ENCODE data around the gene CFAP61.
A peak's percentile ranks its signal among the peaks of the same experiment; 100 is the strongest.
"Not testable (repeated sequence)": the region's sequence is repeated elsewhere in the genome, so short reads cannot be mapped to it uniquely, and the experiment has no call there.

Gene CFAP61

DNA sequence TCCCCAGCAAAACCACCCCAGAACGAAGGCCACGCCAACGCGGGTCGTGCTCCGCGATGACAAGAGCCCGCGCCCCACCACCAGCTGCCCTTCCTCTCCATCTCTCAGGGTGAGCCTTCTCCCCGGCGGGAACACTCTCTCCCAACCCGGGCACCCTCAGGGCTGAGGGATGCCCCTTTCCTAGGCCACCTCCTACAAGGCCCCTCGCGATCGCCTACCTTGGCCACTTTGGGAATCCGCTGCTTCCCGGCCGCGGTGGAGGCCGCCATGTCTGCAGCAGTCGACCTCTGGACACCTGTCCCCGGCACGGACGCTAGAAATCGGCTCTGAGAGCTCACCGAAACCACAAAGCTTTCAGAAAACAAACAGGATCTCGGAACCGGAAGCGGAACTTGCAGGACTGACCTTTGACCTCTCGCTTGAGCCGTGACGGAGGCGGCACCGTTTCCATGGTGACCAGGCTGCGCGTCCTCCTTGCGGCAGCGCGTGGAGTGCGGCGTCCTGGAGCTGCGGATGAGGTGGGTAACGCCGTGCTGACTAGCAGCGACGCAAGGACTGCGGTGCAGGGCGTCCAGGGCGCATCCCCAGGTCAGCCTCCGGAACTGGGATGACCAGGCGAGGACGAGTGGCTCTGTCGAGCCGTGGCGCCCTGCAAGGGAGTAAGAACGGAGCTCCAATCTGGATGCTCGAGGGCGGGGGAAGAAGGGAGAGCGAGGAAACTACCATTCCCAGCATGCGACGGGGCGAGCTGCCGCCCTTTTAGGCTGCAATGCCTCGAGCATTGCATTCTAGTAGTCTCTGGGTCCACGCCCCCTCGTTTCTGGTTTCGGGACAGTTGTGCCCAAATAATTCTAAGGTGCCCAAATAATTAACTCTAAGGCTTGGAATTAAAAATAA is at the start of gene CFAP61, which contains the start of gene CRNKL1:
Gene CFAP61, plus strand, starts transcription at position 459 of the 897 bp plus-strand sequence. CDS start 4,122 bp downstream, outside the sequence.
Gene CRNKL1, minus strand, starts transcription at position 393 of the 897 bp plus-strand sequence. Its CDS starts 124 bp downstream, at position 269.
- DNase-seq (ENCODE audit: low spot score): peak; percentile 98

DNA sequence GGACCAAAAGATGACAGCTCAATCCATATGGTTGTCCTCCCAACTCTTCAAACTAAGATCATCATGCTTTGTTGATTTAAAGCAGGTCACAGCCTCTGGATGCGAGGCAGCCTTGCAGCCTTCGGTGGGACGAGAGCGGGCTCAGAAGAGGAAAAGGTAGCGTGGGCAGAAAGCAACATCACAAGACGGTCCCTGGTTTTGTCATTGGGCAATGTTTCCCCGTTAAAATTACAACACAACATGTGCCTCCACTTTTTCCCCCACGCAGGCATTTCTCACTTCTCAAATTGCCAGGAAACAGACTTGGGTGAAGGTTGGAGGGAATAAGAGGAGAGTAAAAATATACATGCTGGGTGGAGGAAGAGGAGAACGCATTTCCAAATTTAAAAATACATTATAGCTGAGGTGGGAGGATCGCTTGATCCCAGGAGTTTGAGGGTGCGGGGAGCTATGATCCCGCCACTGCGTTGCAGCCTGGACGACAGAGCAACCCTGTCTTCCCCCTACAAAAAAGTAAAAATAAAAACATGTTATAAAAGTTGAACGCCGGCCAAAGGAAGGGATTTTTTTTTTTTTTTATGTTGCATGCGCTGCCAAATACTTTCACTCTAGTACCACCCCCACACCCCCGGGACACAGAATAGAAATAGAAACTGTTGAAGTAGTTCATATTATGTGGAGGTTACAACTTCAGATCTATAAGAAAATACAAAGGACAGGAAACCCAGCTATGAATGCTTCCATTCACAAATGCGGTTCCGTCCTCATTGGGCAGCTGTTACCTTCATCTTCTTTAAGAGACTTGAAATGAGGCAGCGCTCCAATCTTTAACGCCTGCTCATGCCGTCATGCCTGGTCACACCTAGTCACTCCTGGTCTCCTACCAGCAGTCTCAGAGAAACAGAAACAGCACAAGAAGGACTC is 49.0 kb upstream of the CFAP61 start:
- DNase-seq (ENCODE audit: low spot score): peak; percentile 91

GRCh38 chr20:20003955-20004322 is 48.4 kb upstream of the CFAP61 start:
- DNase-seq (ENCODE audit: low spot score): not testable (repeated sequence)

DNA sequence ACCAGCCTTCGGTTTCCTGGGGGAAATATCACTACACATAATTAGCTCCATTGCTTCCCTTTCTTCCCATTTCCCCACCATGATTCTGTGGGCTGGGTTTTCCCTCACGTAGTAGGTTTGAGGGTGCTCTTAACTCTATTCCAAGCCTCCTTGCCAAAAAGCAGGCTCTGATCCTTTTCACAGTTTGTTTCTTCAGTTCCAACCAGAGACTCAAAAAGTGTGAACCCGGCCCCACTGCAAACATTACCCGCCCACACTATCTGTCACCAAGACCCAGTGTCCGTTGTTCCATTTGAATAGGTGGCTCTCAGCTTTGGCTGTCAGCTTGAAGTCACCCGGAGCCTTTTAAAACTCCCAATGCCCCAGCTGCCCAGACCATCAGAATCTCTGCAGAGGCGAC is 47.0 kb upstream of the CFAP61 start:
- no peak for DNase-seq (ENCODE audit: low spot score)

DNA sequence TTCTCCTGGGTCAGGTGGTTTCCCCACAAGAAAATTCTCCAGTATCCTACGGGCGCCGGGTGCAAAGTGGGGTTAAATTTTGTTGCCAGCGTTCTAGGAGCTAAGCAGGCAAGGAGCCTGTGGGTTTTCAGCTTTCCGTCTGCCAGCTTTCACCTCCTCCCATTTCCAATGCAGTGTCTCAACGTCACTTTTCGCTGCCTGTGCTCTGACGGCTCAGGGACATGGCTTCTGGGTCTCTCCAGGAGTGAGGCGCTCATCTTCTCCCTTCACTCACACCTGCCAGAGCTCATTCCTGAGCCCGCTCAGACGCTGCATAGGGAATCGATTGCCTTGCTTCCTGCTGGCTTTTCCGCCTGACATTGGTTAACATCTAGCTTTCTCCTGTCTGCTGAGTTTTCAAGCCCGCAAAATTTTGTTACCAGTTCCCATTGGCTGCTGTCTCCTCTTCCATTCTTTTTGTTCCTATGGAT is 42.5 kb upstream of the CFAP61 start:
- DNase-seq (ENCODE audit: low spot score): no peak

- peak; percentile 54 for DNase-seq (ENCODE audit: low spot score)
Observed at GRCh38 chr20:20010639-20011500, 41.5 kb upstream of the CFAP61 start.

DNA sequence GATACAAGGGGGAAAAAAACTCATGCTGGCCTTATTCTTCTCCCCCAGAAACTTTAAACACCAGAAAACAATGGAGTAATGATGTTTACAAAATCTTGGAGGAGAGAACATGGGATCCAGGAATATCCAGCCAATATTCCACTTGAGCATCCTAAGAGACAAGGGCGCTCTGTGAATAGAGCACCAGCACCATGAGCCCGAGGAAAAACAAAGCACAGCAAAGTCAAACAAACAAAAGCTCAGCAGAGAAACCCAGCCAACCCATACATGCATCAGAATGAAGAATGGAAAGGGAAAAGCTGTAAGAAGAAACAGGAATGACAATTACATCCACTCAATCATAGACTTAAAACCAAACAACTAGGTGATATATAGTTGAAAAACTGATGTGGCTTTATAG is 39.8 kb upstream of the CFAP61 start:
- DNase-seq (ENCODE audit: low spot score): no peak

GRCh38 chr20:20014659-20015058 is 37.7 kb upstream of the CFAP61 start:
- no peak for DNase-seq (ENCODE audit: low spot score)

DNA sequence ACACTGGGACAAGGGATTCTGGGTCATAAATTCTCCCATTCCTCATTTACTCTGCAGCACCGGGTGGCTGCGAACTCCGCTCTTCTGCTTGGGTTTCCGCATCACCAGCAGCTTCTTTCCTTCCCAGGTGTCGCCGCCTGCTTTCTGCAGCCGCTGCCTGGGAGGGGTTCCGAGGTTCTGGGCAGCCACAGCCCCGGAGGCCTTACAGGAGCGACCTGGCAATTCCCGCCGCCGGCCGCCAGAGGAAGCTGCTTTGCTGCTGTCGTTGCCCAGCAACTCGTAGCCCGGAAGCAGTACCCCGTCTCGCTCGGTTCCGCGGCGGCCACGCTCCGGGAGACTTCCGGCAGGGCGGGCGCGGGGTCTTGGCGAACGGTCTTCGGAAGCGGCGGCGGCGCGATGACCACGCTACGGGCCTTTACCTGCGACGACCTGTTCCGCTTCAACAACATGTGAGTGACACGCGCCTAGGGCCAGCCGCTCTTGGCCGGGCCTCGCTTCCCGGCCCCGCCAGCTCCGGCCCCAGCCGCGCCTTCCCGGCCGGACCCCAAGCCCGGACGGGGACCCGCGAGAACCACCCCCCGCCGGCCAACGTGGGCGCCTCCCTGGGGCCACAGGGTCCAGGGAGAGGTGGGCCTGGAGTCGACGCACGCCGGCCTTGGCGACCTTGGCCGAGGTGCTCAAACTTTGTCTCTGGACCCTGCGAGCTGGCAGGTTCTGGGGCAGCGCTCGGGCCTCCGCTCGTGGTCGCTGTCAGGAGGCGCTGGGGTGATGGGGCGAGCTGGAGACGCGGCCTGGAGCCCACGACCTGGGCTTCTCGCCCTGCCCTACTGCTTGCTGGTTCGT is 35.1 kb upstream of the CFAP61 start, which contains the start of gene NAA20:
Gene NAA20, plus strand, starts transcription at position 362 of the 843 bp plus-strand sequence. Its CDS starts 35 bp downstream, at position 397.
- DNase-seq (ENCODE audit: low spot score): peak; percentile 95

GRCh38 chr20:20017844-20018185 is 34.5 kb upstream of the CFAP61 start:
- no peak for DNase-seq (ENCODE audit: low spot score)

DNA sequence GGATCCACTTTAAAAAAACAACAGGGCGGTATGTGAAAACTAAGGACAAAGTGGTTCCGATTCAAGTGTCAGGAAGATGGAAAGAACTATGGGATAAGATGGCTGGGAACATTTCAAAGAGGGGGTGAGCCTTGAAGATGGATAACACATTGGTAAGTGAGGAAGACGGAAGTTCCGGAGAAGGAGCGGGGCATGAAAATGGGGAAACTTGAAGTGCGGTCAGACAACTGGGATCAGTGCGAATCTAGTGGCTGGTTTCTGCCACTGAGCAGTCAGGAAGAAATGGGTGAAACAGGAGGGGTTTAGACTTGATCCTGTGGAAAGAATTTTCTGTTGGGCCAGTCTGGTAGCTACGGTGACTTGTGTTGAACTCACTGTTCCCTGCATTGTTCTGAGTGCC is 34.0 kb upstream of the CFAP61 start:
- DNase-seq (ENCODE audit: low spot score): no peak

DNA sequence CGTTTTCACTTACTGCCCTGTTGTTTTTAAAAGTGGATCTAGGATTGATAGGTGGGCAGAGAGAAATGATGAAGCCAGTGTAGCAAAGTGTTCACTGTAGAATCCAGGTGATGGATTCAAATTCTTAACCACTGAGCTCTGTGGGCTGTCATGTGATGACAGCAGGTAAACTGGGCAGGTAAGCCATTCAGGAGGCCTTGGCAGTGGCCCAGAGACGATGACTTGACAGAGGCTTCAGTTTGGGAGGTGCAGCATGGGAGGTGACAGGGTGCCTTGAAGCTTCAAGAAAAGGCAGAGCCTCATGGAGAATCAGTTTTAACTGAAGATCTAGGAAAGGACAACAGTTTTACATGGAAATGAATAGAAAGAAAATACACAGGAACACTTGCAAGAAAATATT is 33.2 kb upstream of the CFAP61 start:
- DNase-seq (ENCODE audit: low spot score): no peak

DNA sequence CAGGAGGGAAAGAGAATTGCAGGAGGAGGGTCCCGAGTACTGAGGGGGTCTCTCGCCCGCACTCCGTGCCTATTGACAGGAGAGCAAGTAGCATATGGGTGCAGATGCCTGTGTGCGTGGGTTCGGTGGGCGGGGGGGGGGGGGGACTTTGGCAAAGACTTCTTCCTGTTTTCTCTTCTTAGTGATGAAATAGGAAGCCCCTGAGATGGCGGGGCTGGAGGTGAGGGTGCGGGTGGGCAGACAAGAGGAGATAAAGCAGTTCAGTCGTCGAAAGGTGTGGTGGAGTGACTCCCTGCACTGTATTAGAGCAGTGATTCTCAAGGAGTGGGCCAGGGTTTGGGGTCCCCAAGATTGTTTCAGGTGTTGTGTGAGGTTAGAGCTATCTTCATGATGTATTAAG is 31.4 kb upstream of the CFAP61 start:
- DNase-seq (ENCODE audit: low spot score): no peak

GRCh38 chr20:20021835-20022234 is 30.5 kb upstream of the CFAP61 start:
- DNase-seq (ENCODE audit: low spot score): no peak

- DNase-seq (ENCODE audit: low spot score): no peak
Observed at GRCh38 chr20:20022498-20022897, 29.8 kb upstream of the CFAP61 start.

GRCh38 chr20:20023395-20023794 is 28.9 kb upstream of the CFAP61 start:
- DNase-seq (ENCODE audit: low spot score): no peak

GRCh38 chr20:20024942-20025341 is 27.4 kb upstream of the CFAP61 start:
- DNase-seq (ENCODE audit: low spot score): no peak

GRCh38 chr20:20027284-20027683 is 25.0 kb upstream of the CFAP61 start:
- DNase-seq (ENCODE audit: low spot score): no peak

GRCh38 chr20:20031790-20032189 is 20.5 kb upstream of the CFAP61 start:
- DNase-seq (ENCODE audit: low spot score): no peak

- no peak for DNase-seq (ENCODE audit: low spot score)
Observed at GRCh38 chr20:20034486-20034885, 17.8 kb upstream of the CFAP61 start.

GRCh38 chr20:20036756-20037155 is 15.6 kb upstream of the CFAP61 start:
- no peak for DNase-seq (ENCODE audit: low spot score)

All from COLO829 (cell line).